Left kidney (tissue), 8 donors: ENCODE results near the gene ERVV-1. TPM values are rescaled to one million over a fixed set of nuclear protein-coding genes. Genes with fewer than 3 reads are reported as not detected.
A peak's percentile ranks its signal among the peaks of the same experiment; 100 is the strongest.
"Not testable (repeated sequence)": the region's sequence is repeated elsewhere in the genome, so short reads cannot be mapped to it uniquely, and the experiment has no call there.

ENCODE experiments used
- DNase-seq: peaks from one replicate; pipeline ENCODE4 v3.0.0-alpha.2; 2013
- long read RNA-seq, 8 donors: transcript quantifications; one replicate each; lab custom pipeline, GENCODE V29; 2026
- polyA plus RNA-seq: library from polyadenylated mRNA; unstranded; fragments of 120-200 nt; gene quantifications from one replicate; pipeline ENCODE4 v1.2.1, GENCODE V29; 2013; ENCODE audit not compliant: insufficient read length

Gene ERVV-1
- polyA plus RNA-seq = 0.38 TPM
- long read RNA-seq, donor 1 = 0 reads
- long read RNA-seq, donor 2 = 0 reads
- long read RNA-seq, donor 3 = 0 reads
- long read RNA-seq, donor 4 = 0 reads
- long read RNA-seq, donor 5 = 0 reads
- long read RNA-seq, donor 6 = 0 reads
- long read RNA-seq, donor 7 = 0 reads
- long read RNA-seq, donor 8 = 0 reads

DNA sequence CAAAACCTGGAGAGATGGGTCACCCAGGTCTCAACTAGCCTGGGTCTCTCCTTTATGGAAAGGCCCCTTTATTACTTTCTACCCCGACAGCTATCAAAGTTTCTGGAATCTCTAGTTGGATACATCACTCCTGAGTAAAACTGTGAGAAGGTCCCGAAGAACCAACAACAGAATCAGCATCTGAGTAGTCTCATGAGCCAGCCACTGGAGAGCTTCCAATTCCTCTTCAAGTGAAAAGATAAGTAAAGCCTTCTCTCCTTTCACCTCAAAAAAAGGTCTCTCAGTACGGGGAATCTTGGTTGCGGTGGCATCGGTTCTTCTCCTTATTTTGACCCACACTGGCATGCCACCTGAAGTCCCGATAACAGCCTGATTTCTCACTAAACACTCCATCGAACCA, at the start of gene ERVV-1:
ERVV-1 (plus strand) TSS at position 301 of the 400 bp plus-strand sequence. CDS start 170 bp downstream, outside the sequence.
- no peak for DNase-seq

- DNase-seq = no peak
These were observed 45.9 kb upstream of the ERVV-1 start for GRCh38 chr19:52967772-52968171.

GRCh38 chr19:52981329-52981728, 32.4 kb upstream of the ERVV-1 start:
- no peak for DNase-seq

GRCh38 chr19:52983167-52983566, 30.6 kb upstream of the ERVV-1 start:
- not testable (repeated sequence) for DNase-seq

- DNase-seq = no peak
These were observed 26.5 kb upstream of the ERVV-1 start for GRCh38 chr19:52987221-52987620.

DNA sequence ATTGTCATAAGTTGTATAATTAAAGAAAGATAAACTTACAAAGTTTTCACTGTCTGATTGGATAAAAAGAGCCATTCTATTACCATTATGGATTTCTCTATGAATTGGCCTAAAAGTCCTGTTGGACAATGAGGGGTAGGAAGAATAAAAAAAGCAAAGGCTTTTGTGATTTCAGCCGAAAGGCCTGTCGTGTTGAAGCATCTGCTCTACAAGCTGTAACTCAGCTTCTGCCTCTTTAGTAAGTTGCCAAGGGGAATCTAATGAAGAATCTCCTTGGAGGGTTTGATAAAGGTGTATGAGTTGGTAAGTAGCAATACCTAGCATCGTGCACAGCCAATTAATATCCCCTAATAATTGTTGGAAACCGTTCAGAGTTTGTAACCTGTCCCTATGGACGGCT, 25.2 kb upstream of the ERVV-1 start:
- no peak for DNase-seq

DNA sequence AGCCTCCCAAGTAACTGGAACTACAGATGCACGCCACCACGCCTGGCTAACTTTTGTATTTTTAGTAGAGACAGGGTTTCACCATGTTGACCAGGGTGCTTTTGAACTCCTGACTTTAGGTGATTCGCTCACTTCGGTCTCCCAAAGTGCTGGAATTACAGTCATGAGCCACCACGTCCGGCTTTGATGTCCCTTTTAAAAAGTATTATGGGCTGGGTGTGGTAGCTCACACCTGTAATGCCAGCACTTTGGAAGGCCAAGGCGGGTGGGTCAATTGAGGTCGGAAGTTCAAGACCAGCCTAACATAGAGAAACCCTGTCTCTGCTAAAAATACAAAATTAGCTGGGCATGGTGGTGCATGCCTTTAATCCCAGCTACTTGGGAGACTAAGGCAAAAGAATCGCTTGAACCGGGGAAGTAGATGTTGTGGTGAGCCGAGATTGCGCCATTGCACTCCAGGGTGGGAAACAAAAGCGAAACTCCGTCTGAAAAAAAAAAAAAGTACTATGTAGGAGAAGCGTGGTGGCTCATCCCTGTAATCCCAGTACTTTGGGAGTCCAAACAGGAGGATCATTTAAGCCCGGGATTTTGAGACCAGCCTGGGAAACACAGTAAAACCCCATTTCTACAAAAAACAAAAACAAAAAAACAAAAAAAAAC, 22.8 kb upstream of the ERVV-1 start:
- DNase-seq = no peak

DNA sequence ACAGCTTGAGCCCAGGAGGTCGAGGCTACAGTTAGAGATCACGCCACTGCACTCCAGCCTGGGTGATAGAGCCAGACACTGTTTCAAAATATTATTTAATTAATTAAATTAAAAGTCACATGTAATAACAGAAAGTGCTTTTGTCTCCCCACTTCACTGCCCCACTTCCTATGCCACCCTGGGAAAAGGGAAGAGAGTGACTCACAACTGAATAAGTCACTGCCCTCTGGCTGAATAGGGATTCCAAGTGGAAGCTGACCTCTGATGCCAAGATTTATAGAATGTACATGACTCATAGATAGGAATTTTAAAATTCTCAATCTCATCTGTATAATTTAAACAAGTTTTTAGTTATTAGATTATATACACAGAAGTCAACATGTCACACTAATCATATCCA, 22.2 kb upstream of the ERVV-1 start:
- no peak for DNase-seq

DNA sequence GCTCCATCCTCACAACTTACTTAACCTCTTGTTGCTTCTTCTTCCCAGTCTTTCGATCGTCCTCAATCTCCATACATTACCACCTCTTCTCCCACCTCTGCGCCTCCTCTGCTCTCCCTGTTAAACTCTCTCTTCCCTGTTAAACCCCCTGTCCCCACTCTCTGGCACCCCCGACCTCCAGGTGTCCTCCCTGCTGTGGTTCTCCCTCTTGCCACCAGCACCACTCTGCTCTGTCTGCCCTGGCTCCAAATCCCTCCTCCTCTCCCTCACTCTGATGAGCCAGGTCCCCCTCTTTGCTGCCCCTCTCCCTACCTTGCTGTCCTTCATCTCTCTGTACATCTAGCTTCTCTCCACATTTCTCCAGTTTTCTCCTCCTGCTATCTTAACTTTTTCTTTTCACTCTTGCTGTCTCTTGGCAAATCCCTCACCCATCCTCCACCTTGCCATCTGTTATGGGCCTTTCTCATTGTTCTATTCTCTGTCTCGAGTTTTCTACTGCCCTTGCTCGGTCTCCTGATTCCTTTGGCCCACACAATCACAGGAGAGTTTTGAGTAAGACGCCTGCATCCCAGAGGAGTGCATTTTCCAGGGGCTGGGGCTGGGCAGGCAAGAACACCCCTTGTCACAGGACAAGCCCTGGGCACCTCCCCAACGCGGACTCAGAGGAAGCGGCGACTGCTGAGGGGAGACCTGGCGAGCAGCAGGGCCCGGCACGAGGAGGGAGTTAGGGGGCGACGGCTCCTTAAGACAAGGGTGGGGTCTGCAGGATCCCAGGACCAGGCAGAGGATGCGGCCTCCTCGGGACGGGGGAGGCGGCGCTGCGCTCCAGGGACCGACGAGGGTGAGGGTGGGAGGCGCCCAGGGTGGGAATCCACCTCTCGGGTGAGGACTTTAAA, 21.4 kb upstream of the ERVV-1 start:
- no peak for DNase-seq

DNA sequence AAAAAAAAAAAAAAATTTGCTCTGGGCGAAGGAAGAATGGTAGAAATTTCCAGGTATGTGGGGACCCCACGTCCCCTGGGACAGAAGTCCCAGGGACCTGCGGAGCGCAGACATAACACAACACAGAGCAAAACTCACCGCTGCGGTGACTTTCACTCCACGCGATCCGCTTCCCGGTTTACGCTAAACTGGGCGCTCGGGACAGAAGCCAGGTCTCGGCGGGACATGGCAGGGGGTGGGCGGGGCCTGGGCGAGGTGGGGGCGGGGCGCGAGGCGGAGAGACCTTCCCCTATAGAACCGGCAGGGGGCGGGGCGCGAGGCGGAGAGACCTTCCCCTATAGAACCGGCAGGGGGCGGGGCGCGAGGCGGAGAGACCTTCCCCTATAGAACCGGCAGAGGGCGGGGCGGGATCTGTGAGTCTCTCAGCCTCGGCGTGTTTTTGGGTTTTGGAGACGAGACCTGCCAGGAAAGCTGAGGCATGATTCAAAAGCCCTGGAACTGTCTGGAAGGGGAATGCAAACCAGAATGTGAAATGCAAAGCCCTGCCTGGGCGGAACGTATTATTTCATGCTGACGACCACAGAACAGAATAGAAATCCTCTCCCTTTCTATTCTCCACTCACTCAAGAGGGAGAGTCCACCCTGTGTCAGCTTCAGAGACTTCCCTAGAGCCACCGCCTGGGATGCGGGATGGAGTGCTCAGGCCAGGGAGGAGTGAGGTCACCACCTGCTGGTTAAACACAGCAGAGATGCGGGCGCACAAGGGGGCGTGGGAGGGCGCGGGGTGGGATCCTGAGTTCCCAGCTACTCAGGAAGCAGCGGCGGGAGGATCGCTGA, 20.2 kb upstream of the ERVV-1 start:
- peak; percentile 87 for DNase-seq

GRCh38 chr19:52995711-52996110, 18.0 kb upstream of the ERVV-1 start:
- no peak for DNase-seq

- no peak for DNase-seq
These were observed 15.7 kb upstream of the ERVV-1 start for GRCh38 chr19:52997975-52998374.

- no peak for DNase-seq
These were observed 11.2 kb upstream of the ERVV-1 start for GRCh38 chr19:53002479-53002878.

- peak; percentile 19 for DNase-seq
These were observed 9.5 kb upstream of the ERVV-1 start for GRCh38 chr19:53004242-53004641.

DNA sequence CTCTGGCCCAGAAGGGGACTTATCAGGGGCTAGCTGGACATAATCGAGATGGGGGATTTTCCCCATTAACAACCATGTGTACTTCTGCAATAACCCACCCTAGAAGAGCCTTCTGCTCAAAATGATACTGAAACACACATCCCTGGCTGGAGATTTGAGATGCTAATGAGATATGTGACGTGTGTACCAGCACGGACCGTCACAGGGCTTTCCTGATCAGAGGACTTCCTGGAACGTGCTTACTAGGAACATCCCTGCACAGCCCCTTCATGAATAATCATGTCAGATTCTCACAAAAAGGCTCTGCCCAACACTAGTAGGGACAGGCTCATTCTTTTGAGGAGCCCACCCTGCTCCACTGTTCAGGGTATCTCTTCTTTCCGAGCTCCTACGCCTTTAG, 6.5 kb upstream of the ERVV-1 start:
- no peak for DNase-seq

DNA sequence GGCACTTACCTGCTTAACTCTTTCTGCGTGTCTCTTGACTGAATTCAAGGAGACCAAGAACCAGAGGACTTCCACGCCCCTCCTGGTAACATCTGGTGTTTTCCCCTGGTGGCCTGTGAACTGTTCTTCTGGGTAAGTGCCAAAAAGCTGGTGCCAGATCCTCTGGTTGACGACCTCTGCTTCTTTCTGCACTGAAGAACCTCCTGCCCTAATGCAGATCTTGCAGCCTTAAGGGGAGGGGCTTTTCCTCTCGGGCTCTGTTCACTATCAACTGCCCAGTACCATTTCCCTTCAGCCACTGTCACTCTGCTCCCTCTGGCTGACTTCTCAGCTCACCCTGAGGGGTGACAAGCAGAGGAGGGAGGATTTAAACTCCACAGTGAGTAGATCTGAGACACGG, 6.1 kb upstream of the ERVV-1 start:
- no peak for DNase-seq

GRCh38 chr19:53008061-53008778, 5.5 kb upstream of the ERVV-1 start:
- DNase-seq = no peak

GRCh38 chr19:53010494-53010893, 3.2 kb upstream of the ERVV-1 start:
- DNase-seq = no peak

- no peak for DNase-seq
These were observed 1.7 kb upstream of the ERVV-1 start for GRCh38 chr19:53012006-53012405.

DNA sequence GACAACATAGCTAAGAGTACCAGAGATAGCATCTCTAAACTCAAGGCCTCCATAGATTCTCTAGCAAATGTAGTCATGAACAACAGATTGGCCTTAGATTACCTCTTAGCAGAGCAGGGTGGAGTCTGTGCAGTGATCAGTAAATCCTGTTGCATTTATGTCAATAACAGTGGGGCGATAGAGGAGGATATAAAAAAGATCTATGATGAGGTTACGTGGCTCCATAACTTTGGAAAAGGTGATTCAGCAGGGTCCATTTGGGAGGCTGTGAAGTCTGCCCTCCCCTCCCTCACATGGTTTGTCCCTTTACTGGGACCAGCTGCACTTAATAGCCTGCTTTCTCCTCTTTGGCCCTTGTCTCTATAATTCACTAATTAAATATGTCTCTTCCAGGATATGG, 1.4 kb downstream of the ERVV-1 start:
- no peak for DNase-seq

- no peak for DNase-seq
These were observed 2.0 kb downstream of the ERVV-1 start for GRCh38 chr19:53015730-53016129.

- DNase-seq = no peak
These were observed 6.0 kb downstream of the ERVV-1 start for GRCh38 chr19:53019684-53020083.
